ENCODE measurements around the gene PHACTR1.

GRCh38 chr6:13217206-13217905 lies 500.8 kb downstream of the PHACTR1 start:
- no peak for TF ChIP-seq CTCF (IDR thresholded peaks at IDR 0.05; ENCODE audit: low read depth, low read length)
- TF ChIP-seq EZH2phosphoT487 (IDR thresholded peaks at IDR 0.05; ENCODE audit: low read depth) = no peak

Measured in OCI-LY3 (cell line).